Tibial nerve (tissue), 4 donors: ENCODE measurements around the gene HIP1.

Source experiments
- CTCF ChIP-seq, 5 experiments: fragments of 200-600 bp in 3 of 5; fragments of 450-650 bp in 2 of 5; sonication (generic) in 3 of 5; IDR thresholded peaks; one replicate each; pipeline ENCODE4 v1.5.1; 2016 to 2019; ENCODE audit warnings: antibody characterized with exemption in 5 of 5, mild to moderate bottlenecking in 3 of 5, moderate library complexity in 2 of 5
- EP300 ChIP-seq, 2 donors: sonication (generic); formaldehyde crosslinking; IDR thresholded peaks; one replicate each; pipeline ENCODE4 v1.6.1; 2017; ENCODE audit warnings: antibody characterized with exemption in 2 of 2, mild to moderate bottlenecking in 1 of 2
- POLR2A ChIP-seq, 2 donors: fragments of 450-650 bp; IDR thresholded peaks; one replicate each; pipeline ENCODE4 v1.6.1; 2017; ENCODE audit warnings: antibody characterized with exemption in 2 of 2, mild to moderate bottlenecking in 2 of 2, moderate library complexity in 2 of 2

GRCh38 chr7:75536491-75536890, 202.2 kb downstream of the HIP1 start:
- TF ChIP-seq POLR2A (IDR thresholded peaks at IDR 0.05) (no peak), CTCF (IDR thresholded peaks at IDR 0.05) (no peak), EP300 (IDR thresholded peaks at IDR 0.05) (no peak)
